HepG2 (cell line): ENCODE measurements around the gene UCKL1. TPM values are rescaled to one million over a fixed set of nuclear protein-coding genes. Genes with fewer than 3 reads are reported as not detected.

ENCODE experiments used
- ATF5 ChIP-seq: sonication (generic); formaldehyde crosslinking; IDR thresholded peaks from 2 replicates; pipeline ENCODE4 v1.4.0; 2020; ENCODE audit warnings: mild to moderate bottlenecking, low read depth, missing genetic modification reagents
- CEBPZ ChIP-seq: IDR thresholded peaks from 2 replicates; pipeline ENCODE4 v1.6.1; 2012; ENCODE audit warnings: low read length, improper control_type of control experiment
- CTCF ChIP-seq: sonication (generic); formaldehyde crosslinking; IDR thresholded peaks from 2 replicates; pipeline ENCODE4 v1.5.0; 2020; ENCODE audit warnings: mild to moderate bottlenecking, missing genetic modification reagents, moderate library complexity
- GRHL1 ChIP-seq: sonication (generic); formaldehyde crosslinking; conservative IDR thresholded peaks from 2 replicates; pipeline ENCODE4 v1.8.0; 2022; ENCODE audit warnings: missing genetic modification reagents
- HNF4G ChIP-seq, 2 experiments: sonication (generic) in 1 of 2; formaldehyde crosslinking in 1 of 2; IDR thresholded peaks; 2 replicates each; pipeline versions ENCODE4 v1.4.0 to v1.6.1; 2011 to 2020; ENCODE audit warnings: borderline replicate concordance in 2 of 2, low read depth in 2 of 2, mild to moderate bottlenecking in 2 of 2, low read length in 1 of 2, missing genetic modification reagents in 1 of 2, moderate library complexity in 1 of 2
- HNRNPUL1 ChIP-seq: fragments of 200-400 bp; formaldehyde crosslinking; IDR thresholded peaks from 2 replicates; pipeline ENCODE4 v1.6.1; 2017; ENCODE audit warnings: low read depth, mild to moderate bottlenecking, low read length, moderate library complexity
- MATR3 ChIP-seq: sonication (generic); formaldehyde crosslinking; IDR thresholded peaks from 2 replicates; pipeline ENCODE4 v1.4.0; 2020; ENCODE audit warnings: missing genetic modification reagents
- MTF1 ChIP-seq: sonication (generic); formaldehyde crosslinking; IDR thresholded peaks from 2 replicates; pipeline ENCODE4 v1.5.0; 2020; ENCODE audit warnings: missing genetic modification reagents
- NCOA5 ChIP-seq: sonication (generic); formaldehyde crosslinking; IDR thresholded peaks from 2 replicates; pipeline ENCODE4 v1.4.0; 2020; ENCODE audit warnings: missing genetic modification reagents
- SMC3 ChIP-seq: IDR thresholded peaks from 2 replicates; pipeline ENCODE4 v1.6.1; 2011; ENCODE audit warnings: low read length, improper control_type of control experiment
- SOX6 ChIP-seq, 2 experiments: fragments of 450-650 bp in 1 of 2; sonication (generic) in 1 of 2; formaldehyde crosslinking in 1 of 2; IDR thresholded peaks; 2 replicates each; pipeline versions ENCODE4 v1.4.0 to v1.6.1; 2017 to 2020; ENCODE audit warnings: antibody characterized with exemption in 1 of 2, mild to moderate bottlenecking in 1 of 2, missing genetic modification reagents in 1 of 2
- SSRP1 ChIP-seq: IDR thresholded peaks from 2 replicates; pipeline ENCODE4 v1.6.1; 2016; ENCODE audit warnings: control low read depth
- ZNF124 ChIP-seq: sonication (generic); formaldehyde crosslinking; IDR thresholded peaks from 2 replicates; pipeline ENCODE4 v1.4.0; 2020; ENCODE audit warnings: missing genetic modification reagents
- ZNF432 ChIP-seq: sonication (generic); formaldehyde crosslinking; IDR thresholded peaks from 2 replicates; pipeline ENCODE4 v1.5.0; 2020; ENCODE audit warnings: missing genetic modification reagents, mild to moderate bottlenecking, borderline replicate concordance
- ZNF512B ChIP-seq: sonication (generic); formaldehyde crosslinking; IDR thresholded peaks from 2 replicates; pipeline ENCODE4 v1.5.1; 2020; ENCODE audit warnings: missing genetic modification reagents, mild to moderate bottlenecking, borderline replicate concordance
- ZNF563 ChIP-seq: sonication (generic); formaldehyde crosslinking; IDR thresholded peaks from 2 replicates; pipeline ENCODE4 v1.8.0; 2022; ENCODE audit warnings: mild to moderate bottlenecking, moderate library complexity, missing genetic modification reagents
- polyA plus RNA-seq, 8 experiments: library from polyadenylated mRNA; depleted of rRNA in 3 of 8; stranded (reverse) in 7 of 8; unstranded in 1 of 8; fragments of >200 nt; fragmentation: Illumina TruSeq in 4 of 8; extraction: Trizol in 4 of 8; gene quantifications; 2 replicates each; pipeline versions ENCODE4 v1.2.1 to v1.2.3, GENCODE V29; 2011 to 2016; ENCODE audit warnings: low read depth in 4 of 8, missing spikeins in 1 of 8, mixed read lengths in 1 of 8; ENCODE audit not compliant: insufficient read depth in 1 of 8
- total RNA-seq, 5 experiments: library from RNA; depleted of rRNA; stranded (reverse); fragments of >200 nt; fragmentation: Illumina TruSeq; extraction: Trizol; gene quantifications; 2 replicates each; pipeline ENCODE4 v1.2.3, GENCODE V29; 2016; ENCODE audit warnings: low read depth in 1 of 5

The UCKL1 gene
- total and polyA plus RNA-seq, 2 of the 13 experiments (the other 11 are each of a cell fraction or from before 2014, with no cell fraction given), result 50.2 to 126 TPM

- TF ChIP-seq ZNF512B (CRISPR knock-in tag), result no peak; the same call in 1 of the 2 replicates
- TF ChIP-seq SMC3, result peak; percentile 76; the same call in 1 of the 2 replicates
- peak; percentile 86 for TF ChIP-seq ZNF563 (CRISPR knock-in tag)
- no peak for TF ChIP-seq ZNF432 (CRISPR knock-in tag)
- TF ChIP-seq SSRP1 (CRISPR knock-in tag), result peak; percentile 81; the same call in 1 of the 2 replicates
- 0 out of 2 replicates have a peak, but pooled peaks have one; percentile 69 for TF ChIP-seq ZNF124 (CRISPR knock-in tag)
- TF ChIP-seq CEBPZ, result no peak
- TF ChIP-seq HNF4G (IDR thresholded peaks at IDR 0.05; ENCODE audit: borderline replicate concordance, low read depth, low read length), result peak; percentile 6; the same call in 1 of the 2 replicates
- TF ChIP-seq HNF4G (CRISPR knock-in tag; IDR thresholded peaks at IDR 0.05; ENCODE audit: borderline replicate concordance, low read depth), result peak; percentile 64
- no peak for TF ChIP-seq GRHL1
- no peak for TF ChIP-seq NCOA5
- TF ChIP-seq CTCF (CRISPR knock-in tag), result peak; percentile 100
- TF ChIP-seq MATR3, result no peak
- peak; percentile 90 for TF ChIP-seq ATF5
- TF ChIP-seq HNRNPUL1, result no peak
- TF ChIP-seq SOX6 (IDR thresholded peaks at IDR 0.05), result no peak
- TF ChIP-seq SOX6 (CRISPR knock-in tag; IDR thresholded peaks at IDR 0.05), result peak; percentile 71
- no peak for TF ChIP-seq MTF1 (CRISPR knock-in tag)
These were observed 17.6 kb upstream of the UCKL1 start (continued) for GRCh38 chr20:63973636-63974401.
